Body of pancreas (tissue), 4 donors: ENCODE measurements around the gene GJB5.

Experiments used
- CTCF ChIP-seq, 7 experiments: fragments of 450-650 bp in 4 of 7; fragments of 200-600 bp in 3 of 7; sonication (generic) in 3 of 7; IDR thresholded peaks; one replicate each; pipeline ENCODE4 v1.5.1; 2016 to 2019; ENCODE audit warnings: antibody characterized with exemption in 7 of 7
- POLR2A ChIP-seq, 3 donors: fragments of 450-650 bp; IDR thresholded peaks; one replicate each; pipeline ENCODE4 v1.6.1; 2016; ENCODE audit warnings: antibody characterized with exemption in 3 of 3, mild to moderate bottlenecking in 2 of 3

- TF ChIP-seq POLR2A (IDR thresholded peaks at IDR 0.05) (no peak), CTCF (IDR thresholded peaks at IDR 0.05) (peak; percentile 81 to 97 (median 89))
Measured at GRCh38 chr1:34742667-34743270, 12.1 kb upstream of the GJB5 start.
